ENCODE measurements around the gene SLC7A10. TPM values are rescaled to one million over a fixed set of nuclear protein-coding genes. Genes with fewer than 3 reads are reported as not detected.

SLC7A10 gene
- total RNA-seq, 1 donor from 2014 or later = 5.4 TPM

- no peak overlapping the region for H3K4me3 ChIP-seq
- intact Hi-C loops (cut with DNase I) = no loop called here
Measured at GRCh38 chr19:33242131-33242530, 16.5 kb upstream of the SLC7A10 start.

GRCh38 chr19:33241530-33242101 lies 16.0 kb upstream of the SLC7A10 start:
- H3K4me3 ChIP-seq = no peak overlapping the region
- H3K36me3 ChIP-seq = no peaks in the 10 kb centered on the region
- no peak for DNase-seq (ENCODE audit: extremely low spot score in 2 of 2)
- H3K27ac ChIP-seq = no peak overlapping the region
- H3K4me1 ChIP-seq = peaks cover 11% of the 10 kb centered on the region
- TF ChIP-seq POLR2A (IDR thresholded peaks at IDR 0.05) = no peak
- peak; percentile 79 to 95 (median 86) for TF ChIP-seq CTCF (IDR thresholded peaks at IDR 0.05)
- no peaks in the 10 kb centered on the region for H3K27me3 ChIP-seq
- intact Hi-C loops (cut with DNase I) = loop anchor here (2.0 kb wide), 1 partner anchor 165 kb away; no protein-coding TSS in a partner anchor
- no peaks in the 10 kb centered on the region for H3K9me3 ChIP-seq

More at GRCh38 chr19:33242131-33242530, 16.5 kb upstream of the SLC7A10 start:
- Histone ChIP-seq H3K9me3 (no peaks in the 10 kb centered on the region), H3K27me3 (no peaks in the 10 kb centered on the region), H3K36me3 (no peaks in the 10 kb centered on the region), H3K27ac (no peak overlapping the region), H3K4me1 (peaks cover 11% of the 10 kb centered on the region)
- TF ChIP-seq POLR2A (IDR thresholded peaks at IDR 0.05) = no peak
- no peak for DNase-seq (ENCODE audit: extremely low spot score in 2 of 2)

- Histone ChIP-seq H3K4me3 (no peak overlapping the region), H3K27me3 (no peaks in the 10 kb centered on the region)
- intact Hi-C loops (cut with DNase I) = loop anchor here (2.0 kb wide), 1 partner anchor 166 kb away; no protein-coding TSS in a partner anchor
Measured at GRCh38 chr19:33241091-33241529, 15.5 kb upstream of the SLC7A10 start.

GRCh38 chr19:33240181-33240771 lies 14.6 kb upstream of the SLC7A10 start:
- no peak for TF ChIP-seq CTCF (IDR thresholded peaks at IDR 0.05)
- TF ChIP-seq POLR2A (IDR thresholded peaks at IDR 0.05) = no peak
- TF ChIP-seq POLR2AphosphoS5 (IDR thresholded peaks at IDR 0.05; ENCODE audit: insufficient read depth in 1 of 2, low read depth in 1 of 2) = no peak
- Histone ChIP-seq H3K27me3 (no peaks in the 10 kb centered on the region), H3K9me3 (no peaks in the 10 kb centered on the region), H3K4me3 (no peak overlapping the region), H3K4me1 (peaks cover 11% of the 10 kb centered on the region), H3K36me3 (no peaks in the 10 kb centered on the region), H3K27ac (no peak overlapping the region)
- intact Hi-C loops (cut with DNase I) = loop anchor here (2.0 kb wide), 1 partner anchor 167 kb away; no protein-coding TSS in a partner anchor
- no peak for DNase-seq (ENCODE audit: extremely low spot score in 2 of 2)

More at GRCh38 chr19:33241091-33241529, 15.5 kb upstream of the SLC7A10 start:
- TF ChIP-seq POLR2A (IDR thresholded peaks at IDR 0.05) = no peak
- no peak for TF ChIP-seq POLR2AphosphoS5 (IDR thresholded peaks at IDR 0.05; ENCODE audit: insufficient read depth in 1 of 2, low read depth in 1 of 2)
- no peak for TF ChIP-seq CTCF (IDR thresholded peaks at IDR 0.05)
- no peaks in the 10 kb centered on the region for H3K9me3 ChIP-seq
- H3K36me3 ChIP-seq = no peaks in the 10 kb centered on the region
- DNase-seq (ENCODE audit: extremely low spot score in 2 of 2) = no peak
- peaks cover 11% of the 10 kb centered on the region for H3K4me1 ChIP-seq
- H3K27ac ChIP-seq = no peak overlapping the region

GRCh38 chr19:33239223-33239975 lies 13.7 kb upstream of the SLC7A10 start:
- DNase-seq (ENCODE audit: extremely low spot score in 2 of 2) = no peak

More at GRCh38 chr19:33239223-33239975, 13.7 kb upstream of the SLC7A10 start:
- Histone ChIP-seq H3K36me3 (no peaks in the 10 kb centered on the region), H3K27me3 (no peaks in the 10 kb centered on the region), H3K4me3 (no peak overlapping the region), H3K4me1 (peaks cover 11% of the 10 kb centered on the region), H3K27ac (no peak overlapping the region), H3K9me3 (no peaks in the 10 kb centered on the region)
- intact Hi-C loops (cut with DNase I) = loop anchor here (10.0 kb wide), 1 partner anchor 535 kb away; no protein-coding TSS in a partner anchor
- TF ChIP-seq CTCF (IDR thresholded peaks at IDR 0.05) (no peak), POLR2AphosphoS5 (IDR thresholded peaks at IDR 0.05; ENCODE audit: insufficient read depth in 1 of 2, low read depth in 1 of 2) (no peak), POLR2A (IDR thresholded peaks at IDR 0.05) (no peak)

All from vagina (tissue), 2 donors.